GM12878 (cell line): ENCODE results near the gene USP12. TPM values are rescaled to one million over a fixed set of nuclear protein-coding genes. Genes with fewer than 3 reads are reported as not detected.

Experiments used
- ATAC-seq: fragments of 200-7000 bp; cut with Tn5 transposase; 3 replicates; pipeline ENCODE4 v1.9.1; 2020; ENCODE audit warnings: mild to moderate bottlenecking, moderate library complexity
- BruUV-seq: library from RNA; stranded (reverse); fragments of 400-500 nt; replicated peaks from 2 replicates; lab custom pipeline; 2021; lab: Mats Ljungman, UMichigan
- CTCF ChIA-PET: fragments of 300-600 bp; sonication (Branson Sonifier 250); formaldehyde crosslinking; extraction: SDS; loops from one replicate; lab custom pipeline; 2021; ENCODE audit warnings: inconsistent platforms; lab: Yijun Ruan, JAX
- POLR2A ChIA-PET: fragments of 350-600 bp; formaldehyde crosslinking; extraction: SDS; loops from one replicate; lab custom pipeline; 2021; ENCODE audit warnings: inconsistent platforms; lab: Charles Lee
- RAD21 ChIA-PET: fragments of 300-600 bp; sonication (Branson Sonifier 250); formaldehyde crosslinking; loops from one replicate; lab custom pipeline; 2023; ENCODE audit warnings: antibody characterized with exemption; ENCODE audit not compliant: unreplicated experiment; lab: Charles Lee
- SMC1A ChIA-PET: fragments of 300-600 bp; sonication (Branson Sonifier 250); formaldehyde crosslinking; loops from one replicate; lab custom pipeline; 2023; ENCODE audit not compliant: unreplicated experiment, uncharacterized antibody; lab: Charles Lee
- DNase-seq: peaks from one replicate; pipeline ENCODE4 v3.0.0-alpha.2; 2011; ENCODE audit warnings: low read depth, low spot score
- FAIRE-seq: peaks from 3 replicates; lab custom pipeline; 2011; peaks lifted over from hg19 to GRCh38; lab: Jason Lieb, UNC
- H2AFZ ChIP-seq: 2 replicates; pipeline ENCODE4 v1.6.0; 2011; ENCODE audit warnings: low read depth, low read length, control low read depth; ENCODE audit not compliant: control insufficient read depth
- H3K27ac ChIP-seq: 2 replicates; pipeline ENCODE4 v1.5.1; 2011; ENCODE audit warnings: control low read depth; ENCODE audit not compliant: control insufficient read depth, insufficient read depth
- H3K27me3 ChIP-seq, 2 experiments: replicated peaks in 1 of 2; 2 replicates each; pipeline versions ENCODE4 v1.6.0 to v1.6.1; 2011; ENCODE audit warnings: low read length in 1 of 2; ENCODE audit not compliant: control insufficient read depth in 2 of 2, insufficient read depth in 2 of 2
- H3K36me3 ChIP-seq, 2 experiments: 2 replicates each; pipeline ENCODE4 v1.5.1; 2011; ENCODE audit warnings: low read length in 1 of 2; ENCODE audit not compliant: control insufficient read depth in 2 of 2, insufficient read depth in 2 of 2
- H3K4me1 ChIP-seq: 2 replicates; pipeline ENCODE4 v1.6.1; 2011; ENCODE audit warnings: mild to moderate bottlenecking, low read length, moderate library complexity, mixed read lengths; ENCODE audit not compliant: control insufficient read depth, insufficient read depth
- H3K4me2 ChIP-seq: 2 replicates; pipeline ENCODE4 v1.6.0; 2011; ENCODE audit warnings: control low read depth; ENCODE audit not compliant: control insufficient read depth, insufficient read depth
- H3K4me3 ChIP-seq: fragments of 200-600 bp; sonication (generic); 2 replicates; pipeline ENCODE4 v1.5.1; 2016
- H3K79me2 ChIP-seq: 2 replicates; pipeline ENCODE4 v1.6.0; 2011; ENCODE audit warnings: low read length; ENCODE audit not compliant: control insufficient read depth, insufficient read depth
- H3K9ac ChIP-seq: 2 replicates; pipeline ENCODE4 v1.8.0; 2011; ENCODE audit warnings: low read length, control low read depth, mixed read lengths; ENCODE audit not compliant: control insufficient read depth, insufficient read depth
- H3K9me3 ChIP-seq: replicated peaks from 3 replicates; pipeline ENCODE4 v1.5.1; 2011; ENCODE audit warnings: mild to moderate bottlenecking, low read length; ENCODE audit not compliant: control insufficient read depth, insufficient read depth
- H4K20me1 ChIP-seq: 2 replicates; pipeline ENCODE4 v1.6.0; 2011; ENCODE audit not compliant: control insufficient read depth, insufficient read depth
- BCLAF1 ChIP-seq: fragments of 450-650 bp; IDR thresholded peaks from 2 replicates; pipeline ENCODE4 v1.6.1; 2017; ENCODE audit warnings: antibody characterized with exemption, mild to moderate bottlenecking, moderate library complexity
- CBFB ChIP-seq: IDR thresholded peaks from 2 replicates; pipeline ENCODE4 v1.6.1; 2016; ENCODE audit warnings: antibody characterized with exemption, low read depth
- CBX5 ChIP-seq: sonication (generic); IDR thresholded peaks from 2 replicates; pipeline ENCODE4 v1.6.1; 2016; ENCODE audit warnings: low read depth, moderate library complexity, mild to moderate bottlenecking, inconsistent platforms
- CHD2 ChIP-seq: IDR thresholded peaks from 2 replicates; pipeline ENCODE4 v1.6.1; 2011; ENCODE audit warnings: low read depth, low read length, improper control_type of control experiment, borderline replicate concordance
- EP300 ChIP-seq, 2 experiments: fragments of 150-350 bp in 1 of 2; IDR thresholded peaks; 2 replicates each; pipeline ENCODE4 v1.6.1; 2011 to 2012; ENCODE audit warnings: low read depth in 2 of 2, low read length in 2 of 2, borderline replicate concordance in 1 of 2, improper control_type of control experiment in 1 of 2, inconsistent platforms in 1 of 2; ENCODE audit not compliant: control insufficient read depth in 1 of 2
- FOS ChIP-seq: IDR thresholded peaks from 3 replicates; pipeline ENCODE4 v1.6.1; 2011; ENCODE audit warnings: borderline replicate concordance; ENCODE audit not compliant: insufficient read length; ENCODE audit errors: extremely low read depth
- NFXL1 ChIP-seq: fragments of 450-650 bp; IDR thresholded peaks from 2 replicates; pipeline ENCODE4 v1.6.1; 2017; ENCODE audit warnings: antibody characterized with exemption, mild to moderate bottlenecking, borderline replicate concordance
- POLR2AphosphoS5 ChIP-seq: IDR thresholded peaks from 2 replicates; pipeline ENCODE4 v1.6.1; 2011; ENCODE audit warnings: mild to moderate bottlenecking, low read length, inconsistent platforms
- RBBP5 ChIP-seq: fragments of 200-600 bp; sonication (generic); conservative IDR thresholded peaks from 2 replicates; pipeline ENCODE4 v1.6.1; 2016
- TCF3 ChIP-seq: IDR thresholded peaks from 2 replicates; pipeline ENCODE4 v1.6.1; 2012; ENCODE audit warnings: low read depth, mild to moderate bottlenecking, low read length, borderline replicate concordance; ENCODE audit not compliant: insufficient read depth
- USF1 ChIP-seq: IDR thresholded peaks from 2 replicates; pipeline ENCODE4 v1.6.1; 2011; ENCODE audit warnings: borderline replicate concordance, low read depth, mild to moderate bottlenecking, moderate library complexity, mixed read lengths, low read length; ENCODE audit not compliant: insufficient read depth; ENCODE audit errors: extremely low read length
- WRNIP1 ChIP-seq: IDR thresholded peaks from 2 replicates; pipeline ENCODE4 v1.6.1; 2011; ENCODE audit warnings: low read depth, low read length, improper control_type of control experiment, borderline replicate concordance
- WGBS: methylation state at CpG from one replicate; pipeline ENCODE4 v1.1.6; 2016; ENCODE audit warnings: low lambda C conversion rate; ENCODE audit not compliant: insufficient replicate concordance, insufficient coverage; ENCODE audit errors: missing lambda C conversion rate; 5-methylcytosine and 5-hydroxymethylcytosine counted together
- in situ Hi-C: fragments of 300-500 bp; cut with MboI; formaldehyde crosslinking; loops from 9 replicates; pipeline ENCODE4 v1.14.3; 2018; ENCODE audit warnings: mixed read lengths
- intact Hi-C: fragments of 100-400 bp; cut with micrococcal nuclease; formaldehyde crosslinking; loops from one replicate; pipeline ENCODE4 v1.14.2; 2022; ENCODE audit not compliant: unreplicated experiment
- polyA plus RNA-seq, 11 experiments: library from polyadenylated mRNA; depleted of rRNA in 4 of 11; unstranded in 6 of 11; stranded (reverse) in 5 of 11; fragments of >200 nt; fragmentation: Nextera tagmentation in 4 of 11; fragmentation: Illumina TruSeq in 1 of 11; extraction: Ambion mirVana in 4 of 11; extraction: Trizol in 1 of 11; gene quantifications; 1 replicate in 1 of 11; 2 replicates in 10 of 11; pipeline versions ENCODE4 v1.2.1 to v1.2.3, GENCODE V29; 2011 to 2016; ENCODE audit warnings: inconsistent platforms in 2 of 11, missing spikeins in 2 of 11, low read depth in 1 of 11
- total RNA-seq, 4 experiments: library from RNA; depleted of rRNA in 3 of 4; stranded (reverse); fragments of >200 nt in 3 of 4; fragmentation: Illumina TruSeq in 1 of 4; extraction: Trizol in 1 of 4; gene quantifications; 2 replicates each; pipeline versions ENCODE4 v1.2.1 to v1.2.3, GENCODE V29; 2013 to 2021

The USP12 gene
- total and polyA plus RNA-seq, 10 of the 15 experiments (the other 5 are each of a cell fraction or from before 2014, with no cell fraction given) = 3.5 to 32.2 (median 24.6) TPM

- in situ Hi-C loops (no loop called here), intact Hi-C loops (no loop called here)
- POLR2A ChIA-PET = interaction anchor here (0.5 kb wide), 1 partner anchor 19 kb away, joined by 5 read pairs; no protein-coding TSS in a partner anchor
- Histone ChIP-seq H3K79me2 (no peaks in the 10 kb centered on the region), H3K4me3 (no peak overlapping the region), H3K9me3 (no peaks in the 10 kb centered on the region), H4K20me1 (no peaks in the 10 kb centered on the region; the same call in 1 of the 2 replicates), H3K4me1 (no peaks in the 10 kb centered on the region), H3K27me3 (no peaks in the 10 kb centered on the region), H2AFZ (no peak overlapping the region), H3K4me2 (no peak overlapping the region), H3K36me3 (peaks cover 1 to 12% of the 10 kb centered on the region in 2 experiments; a peak in 3 of 4 replicates), H3K27ac (no peak overlapping the region), H3K9ac (no peak overlapping the region)
- WGBS = 98% methylated on average over 4 of the region's 4 CpGs
- FAIRE-seq (no peak), DNase-seq (no peak), ATAC-seq (no peak)
- RAD21 ChIA-PET = no interaction called here
- CTCF ChIA-PET = no interaction called here
- BruUV-seq = no TSS peak
- SMC1A ChIA-PET = no interaction called here
- TF ChIP-seq NFXL1 = no peak
- TF ChIP-seq RBBP5 = no peak
- TF ChIP-seq POLR2AphosphoS5 = no peak
- no peak for TF ChIP-seq BCLAF1
- TF ChIP-seq CBX5 = no peak
- no peak for TF ChIP-seq FOS
- no peak for TF ChIP-seq EP300 (IDR thresholded peaks at IDR 0.05; ENCODE audit: borderline replicate concordance in 1 of 2, control insufficient read depth in 1 of 2, low read depth in 2 of 2, low read length in 2 of 2)
- no peak for TF ChIP-seq CBFB
- no peak for TF ChIP-seq CHD2
- TF ChIP-seq WRNIP1 = no peak
- TF ChIP-seq TCF3 = no peak
- no peak for TF ChIP-seq USF1
Observed at GRCh38 chr13:27091451-27091850, 80.2 kb downstream of the USP12 start.
